Astrocyte (in vitro differentiated cells and primary cell): ENCODE results near the gene LYRM2.

Experiments
- CTCF ChIP-seq: IDR thresholded peaks from 2 replicates; pipeline ENCODE4 v1.5.1; 2011; ENCODE audit warnings: low read depth, mild to moderate bottlenecking, inconsistent platforms, low read length, moderate library complexity; ENCODE audit not compliant: insufficient read depth
- EZH2 ChIP-seq: IDR thresholded peaks from 2 replicates; pipeline ENCODE4 v1.6.1; 2012; ENCODE audit warnings: mild to moderate bottlenecking, low read length, inconsistent platforms; ENCODE audit not compliant: insufficient read depth

- TF ChIP-seq EZH2 (no peak), CTCF (no peak)
These were observed 44.4 kb upstream of the LYRM2 start for GRCh38 chr6:89682991-89683390.
